ENCODE measurements around the gene S100A2. TPM values are rescaled to one million over a fixed set of nuclear protein-coding genes. Genes with fewer than 3 reads are reported as not detected.
A peak's percentile ranks its signal among the peaks of the same experiment; 100 is the strongest.

Gene S100A2
- total and polyA plus RNA-seq, 2 of the 13 experiments (the other 11 are each of a cell fraction or from before 2014, with no cell fraction given): 1.2 TPM

DNA sequence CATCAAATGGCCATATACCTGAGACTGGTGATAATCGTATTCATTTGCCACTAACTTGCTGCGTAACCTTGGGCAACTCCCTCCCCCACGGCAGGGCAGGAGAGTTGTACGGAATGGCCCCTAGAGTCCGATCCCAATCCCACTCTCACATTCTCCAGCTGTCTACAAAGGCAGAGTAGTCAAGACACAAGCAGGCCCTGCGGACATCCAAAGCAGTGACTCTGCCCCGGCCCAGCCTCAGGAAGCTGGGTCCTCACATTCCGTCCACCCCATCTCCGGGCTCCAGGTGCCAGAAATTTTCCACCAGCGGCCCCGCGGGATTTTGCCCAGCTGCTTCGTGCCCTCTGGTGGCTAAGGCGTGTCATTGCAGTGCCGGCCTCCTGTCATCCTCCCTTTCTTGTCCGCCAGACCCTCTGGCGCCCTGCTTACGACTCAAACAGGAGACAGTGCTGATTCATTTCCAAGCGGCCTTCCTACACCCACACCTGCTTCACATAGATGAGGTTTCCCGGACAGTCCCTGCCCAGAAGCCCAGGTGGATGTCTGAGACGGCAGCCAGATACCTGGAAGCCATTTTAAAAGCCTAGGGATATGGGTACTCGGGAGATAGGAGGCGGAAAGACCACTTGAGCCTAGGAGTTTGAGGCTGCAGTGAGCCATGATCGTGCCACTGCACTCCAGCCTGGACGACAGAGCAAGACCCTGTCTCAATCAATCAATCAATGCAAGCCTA lies 2.9 kb upstream of the S100A2 start (continued):
- TF ChIP-seq NFE2L1 (CRISPR knock-in tag; IDR thresholded peaks at IDR 0.05; ENCODE audit: borderline replicate concordance): no peak
- no peak for TF ChIP-seq ZBTB8A (CRISPR knock-in tag; IDR thresholded peaks at IDR 0.05; ENCODE audit: borderline replicate concordance, low read depth)
- TF ChIP-seq ZNF44 (CRISPR knock-in tag; IDR thresholded peaks at IDR 0.05): no peak
- TF ChIP-seq ZNF335 (CRISPR knock-in tag; IDR thresholded peaks at IDR 0.05): no peak; the same call in 1 of the 2 replicates
- TF ChIP-seq MBNL3 (CRISPR knock-in tag; conservative IDR thresholded peaks at IDR 0.05): no peak
- TF ChIP-seq, protein P1, sequence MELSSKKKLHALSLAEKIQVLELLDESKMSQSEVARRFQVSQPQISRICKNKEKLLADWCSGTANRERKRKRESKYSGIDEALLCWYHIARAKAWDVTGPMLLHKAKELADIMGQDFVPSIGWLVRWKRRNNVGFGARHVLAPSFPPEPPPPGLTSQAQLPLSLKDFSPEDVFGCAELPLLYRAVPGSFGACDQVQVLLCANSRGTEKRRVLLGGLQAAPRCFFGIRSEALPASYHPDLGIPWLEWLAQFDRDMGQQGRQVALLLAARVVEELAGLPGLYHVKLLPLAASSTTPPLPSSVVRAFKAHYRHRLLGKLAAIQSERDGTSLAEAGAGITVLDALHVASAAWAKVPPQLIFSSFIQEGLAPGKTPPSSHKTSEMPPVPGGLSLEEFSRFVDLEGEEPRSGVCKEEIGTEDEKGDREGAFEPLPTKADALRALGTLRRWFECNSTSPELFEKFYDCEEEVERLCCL (CRISPR knock-in tag; IDR thresholded peaks at IDR 0.05; ENCODE audit: borderline replicate concordance): no peak
- TF ChIP-seq, protein P2, sequence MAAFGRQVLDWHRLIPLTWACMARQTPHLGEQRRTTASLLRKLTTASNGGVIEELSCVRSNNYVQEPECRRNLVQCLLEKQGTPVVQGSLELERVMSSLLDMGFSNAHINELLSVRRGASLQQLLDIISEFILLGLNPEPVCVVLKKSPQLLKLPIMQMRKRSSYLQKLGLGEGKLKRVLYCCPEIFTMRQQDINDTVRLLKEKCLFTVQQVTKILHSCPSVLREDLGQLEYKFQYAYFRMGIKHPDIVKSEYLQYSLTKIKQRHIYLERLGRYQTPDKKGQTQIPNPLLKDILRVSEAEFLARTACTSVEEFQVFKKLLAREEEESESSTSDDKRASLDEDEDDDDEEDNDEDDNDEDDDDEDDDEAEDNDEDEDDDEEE (CRISPR knock-in tag; IDR thresholded peaks at IDR 0.05): no peak
- TF ChIP-seq ZNF619 (CRISPR knock-in tag; IDR thresholded peaks at IDR 0.05): no peak
- TF ChIP-seq, protein P3, sequence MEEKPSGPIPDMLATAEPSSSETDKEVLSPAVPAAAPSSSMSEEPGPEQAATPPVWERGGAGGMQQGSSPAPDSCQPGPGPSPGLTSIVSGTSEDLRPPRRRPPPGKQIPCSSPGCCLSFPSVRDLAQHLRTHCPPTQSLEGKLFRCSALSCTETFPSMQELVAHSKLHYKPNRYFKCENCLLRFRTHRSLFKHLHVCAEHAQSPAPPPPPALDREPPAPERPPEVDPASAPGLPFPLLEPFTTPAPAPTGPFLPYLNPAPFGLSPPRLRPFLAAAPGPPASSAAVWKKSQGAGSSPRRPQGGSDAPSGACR (CRISPR knock-in tag; IDR thresholded peaks at IDR 0.05): no peak
- TF ChIP-seq, protein P4, sequence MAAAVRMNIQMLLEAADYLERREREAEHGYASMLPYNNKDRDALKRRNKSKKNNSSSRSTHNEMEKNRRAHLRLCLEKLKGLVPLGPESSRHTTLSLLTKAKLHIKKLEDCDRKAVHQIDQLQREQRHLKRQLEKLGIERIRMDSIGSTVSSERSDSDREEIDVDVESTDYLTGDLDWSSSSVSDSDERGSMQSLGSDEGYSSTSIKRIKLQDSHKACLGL (CRISPR knock-in tag; IDR thresholded peaks at IDR 0.05): 0 out of 2 replicates have a peak, but pooled peaks have one; percentile 59
- TF ChIP-seq ZNF329 (CRISPR knock-in tag; IDR thresholded peaks at IDR 0.05; ENCODE audit: low read depth): no peak
- TF ChIP-seq, protein P5, sequence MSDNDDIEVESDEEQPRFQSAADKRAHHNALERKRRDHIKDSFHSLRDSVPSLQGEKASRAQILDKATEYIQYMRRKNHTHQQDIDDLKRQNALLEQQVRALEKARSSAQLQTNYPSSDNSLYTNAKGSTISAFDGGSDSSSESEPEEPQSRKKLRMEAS (IDR thresholded peaks at IDR 0.05): 0 out of 2 replicates have a peak, but pooled peaks have one; percentile 22
- peak; percentile 54; the same call in 1 of the 2 replicates for TF ChIP-seq RXRB (CRISPR knock-in tag; IDR thresholded peaks at IDR 0.05; ENCODE audit: borderline replicate concordance)
- no peak for TF ChIP-seq ZFP36 (IDR thresholded peaks at IDR 0.05; ENCODE audit: borderline replicate concordance, low read depth, low read length, partially characterized antibody)
- TF ChIP-seq FOXK2 (IDR thresholded peaks at IDR 0.05): no peak
- peak; percentile 48; the same call in 1 of the 2 replicates for TF ChIP-seq BORCS8-MEF2B (CRISPR knock-in tag; IDR thresholded peaks at IDR 0.05)
- TF ChIP-seq, protein P6, sequence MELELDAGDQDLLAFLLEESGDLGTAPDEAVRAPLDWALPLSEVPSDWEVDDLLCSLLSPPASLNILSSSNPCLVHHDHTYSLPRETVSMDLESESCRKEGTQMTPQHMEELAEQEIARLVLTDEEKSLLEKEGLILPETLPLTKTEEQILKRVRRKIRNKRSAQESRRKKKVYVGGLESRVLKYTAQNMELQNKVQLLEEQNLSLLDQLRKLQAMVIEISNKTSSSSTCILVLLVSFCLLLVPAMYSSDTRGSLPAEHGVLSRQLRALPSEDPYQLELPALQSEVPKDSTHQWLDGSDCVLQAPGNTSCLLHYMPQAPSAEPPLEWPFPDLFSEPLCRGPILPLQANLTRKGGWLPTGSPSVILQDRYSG (CRISPR knock-in tag; IDR thresholded peaks at IDR 0.05): no peak
- TF ChIP-seq, protein P7, sequence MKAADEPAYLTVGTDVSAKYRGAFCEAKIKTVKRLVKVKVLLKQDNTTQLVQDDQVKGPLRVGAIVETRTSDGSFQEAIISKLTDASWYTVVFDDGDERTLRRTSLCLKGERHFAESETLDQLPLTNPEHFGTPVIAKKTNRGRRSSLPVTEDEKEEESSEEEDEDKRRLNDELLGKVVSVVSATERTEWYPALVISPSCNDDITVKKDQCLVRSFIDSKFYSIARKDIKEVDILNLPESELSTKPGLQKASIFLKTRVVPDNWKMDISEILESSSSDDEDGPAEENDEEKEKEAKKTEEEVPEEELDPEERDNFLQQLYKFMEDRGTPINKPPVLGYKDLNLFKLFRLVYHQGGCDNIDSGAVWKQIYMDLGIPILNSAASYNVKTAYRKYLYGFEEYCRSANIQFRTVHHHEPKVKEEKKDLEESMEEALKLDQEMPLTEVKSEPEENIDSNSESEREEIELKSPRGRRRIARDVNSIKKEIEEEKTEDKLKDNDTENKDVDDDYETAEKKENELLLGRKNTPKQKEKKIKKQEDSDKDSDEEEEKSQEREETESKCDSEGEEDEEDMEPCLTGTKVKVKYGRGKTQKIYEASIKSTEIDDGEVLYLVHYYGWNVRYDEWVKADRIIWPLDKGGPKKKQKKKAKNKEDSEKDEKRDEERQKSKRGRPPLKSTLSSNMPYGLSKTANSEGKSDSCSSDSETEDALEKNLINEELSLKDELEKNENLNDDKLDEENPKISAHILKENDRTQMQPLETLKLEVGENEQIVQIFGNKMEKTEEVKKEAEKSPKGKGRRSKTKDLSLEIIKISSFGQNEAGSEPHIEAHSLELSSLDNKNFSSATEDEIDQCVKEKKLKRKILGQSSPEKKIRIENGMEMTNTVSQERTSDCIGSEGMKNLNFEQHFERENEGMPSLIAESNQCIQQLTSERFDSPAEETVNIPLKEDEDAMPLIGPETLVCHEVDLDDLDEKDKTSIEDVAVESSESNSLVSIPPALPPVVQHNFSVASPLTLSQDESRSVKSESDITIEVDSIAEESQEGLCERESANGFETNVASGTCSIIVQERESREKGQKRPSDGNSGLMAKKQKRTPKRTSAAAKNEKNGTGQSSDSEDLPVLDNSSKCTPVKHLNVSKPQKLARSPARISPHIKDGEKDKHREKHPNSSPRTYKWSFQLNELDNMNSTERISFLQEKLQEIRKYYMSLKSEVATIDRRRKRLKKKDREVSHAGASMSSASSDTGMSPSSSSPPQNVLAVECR (CRISPR knock-in tag; IDR thresholded peaks at IDR 0.05; ENCODE audit: borderline replicate concordance): peak; percentile 24; the same call in 1 of the 2 replicates
- TF ChIP-seq ZNF354B (CRISPR knock-in tag; IDR thresholded peaks at IDR 0.05): no peak
- TF ChIP-seq MYNN (CRISPR knock-in tag; IDR thresholded peaks at IDR 0.05; ENCODE audit: low read depth): no peak

Data from HepG2 (cell line).